Heart left ventricle (tissue), 13 donors: ENCODE measurements around the gene IQSEC1.

ENCODE experiments used
- CTCF ChIP-seq, 12 donors: fragments of 200-600 bp; sonication (generic) in 4 of 12; IDR thresholded peaks; one replicate each; pipeline versions ENCODE4 v1.5.0 to v1.8.0; 2018 to 2022; ENCODE audit warnings: antibody characterized with exemption in 12 of 12, mild to moderate bottlenecking in 5 of 12
- POLR2A ChIP-seq, 2 donors: fragments of 450-650 bp; IDR thresholded peaks; one replicate each; pipeline ENCODE4 v1.6.1; 2017; ENCODE audit warnings: antibody characterized with exemption in 2 of 2, mild to moderate bottlenecking in 2 of 2, moderate library complexity in 2 of 2
- donor health status: ischemic (EF 13 %, LVEDD 7.1; RV severe dilation, severe dysfunction).
- donor health status: DM: no; HTN: yes; CAD: no.
- donor health status: DM: no; HTN: no; CAD: no.
- donor health status: ischemic (EF 25% LVEDD 6.9; RV normal size, moderate dysfunction).
- donor health status: ischemic (EF 25% LVEDD 5.7; RV mildly dilated, moderate dysfunction).
- donor health status: ischemic (EF 35%, LVEDD 5.7; RV mildly dilated, moderate dysfunction).
- donor health status: nonischemic (EF 11% LVEDD 7.7; RV severe dilation, severe dysfunction).
- donor health status: DM: yes; HTN: yes; CAD: no.
- donor health status: PGD.
- donor health status: ischemic (EF 29% LVEDD 5.4; RV normal size, mild dysfunction).
- donor health status: nonischemic (EF 23%, LVEDD 6.1; RV moderate dilation, normal function).

GRCh38 chr3:13042715-13043271 lies 30.4 kb downstream of the IQSEC1 start:
- TF ChIP-seq CTCF (IDR thresholded peaks at IDR 0.05), result no peak
- no peak for TF ChIP-seq POLR2A (IDR thresholded peaks at IDR 0.05)
